NB4 (cell line): ENCODE data around the gene DLX2.

Source experiments
- MYC ChIP-seq: IDR thresholded peaks from 2 replicates; pipeline ENCODE4 v1.6.1; 2011; ENCODE audit warnings: low read depth, low read length
- POLR2A ChIP-seq: IDR thresholded peaks from 2 replicates; pipeline ENCODE4 v1.6.1; 2011; ENCODE audit warnings: mild to moderate bottlenecking; ENCODE audit not compliant: insufficient read length; ENCODE audit errors: extremely low read depth
- TF ChIP-seq, protein P1 (sequence below): IDR thresholded peaks from one replicate; pipeline ENCODE4 v1.5.1; 2012; ENCODE audit warnings: low read depth, low read length
- TF ChIP-seq, protein P2 (sequence below): IDR thresholded peaks from 2 replicates; pipeline ENCODE4 v1.6.1; 2011; ENCODE audit warnings: low read depth, low read length

DNA sequence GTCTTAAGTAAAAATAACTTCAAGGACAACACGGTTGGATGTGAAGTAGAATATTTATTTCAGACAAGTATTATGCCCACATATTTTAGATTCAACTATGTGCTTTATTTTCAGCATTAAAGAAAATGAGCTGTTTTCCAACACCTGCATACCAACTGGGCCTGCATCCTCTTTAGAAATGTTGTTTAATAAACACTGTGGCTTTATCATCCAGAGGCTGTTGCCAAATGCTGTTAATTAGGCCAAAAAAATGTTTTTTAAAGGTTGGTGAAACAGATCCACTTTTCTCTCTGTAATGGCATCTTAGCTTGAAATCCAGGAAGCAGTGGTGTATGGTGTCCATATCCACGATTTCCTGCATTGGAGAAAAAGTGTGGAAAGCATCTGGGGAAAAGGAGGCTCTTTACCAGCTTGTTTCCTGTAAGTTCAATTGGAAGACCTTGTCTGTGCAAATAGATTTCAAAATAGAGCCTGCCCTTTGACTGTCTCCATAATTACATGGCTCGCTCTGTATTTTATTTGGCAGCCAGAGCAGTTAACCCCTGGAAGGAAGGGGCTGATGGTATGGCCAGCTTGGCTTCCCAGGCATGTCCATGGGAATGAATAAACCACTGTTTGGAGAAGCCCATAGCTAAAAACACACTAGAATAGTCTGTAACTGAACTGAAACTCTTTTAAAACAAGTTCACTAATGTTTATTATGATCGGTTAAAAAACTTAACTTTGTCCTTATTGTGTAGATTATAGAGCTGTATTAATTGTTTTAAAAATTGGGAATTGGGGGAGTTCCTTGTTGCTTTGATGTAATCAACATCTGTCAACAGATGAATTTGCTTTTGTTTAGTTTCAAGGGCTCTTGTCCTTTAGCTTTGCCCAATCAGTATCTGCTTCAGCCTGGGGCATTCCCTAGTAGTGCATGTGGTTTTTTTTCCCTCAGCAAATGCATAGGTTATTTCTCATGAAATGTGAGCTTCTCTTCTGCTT lies 50.4 kb downstream of the DLX2 start:
- TF ChIP-seq, protein P1, sequence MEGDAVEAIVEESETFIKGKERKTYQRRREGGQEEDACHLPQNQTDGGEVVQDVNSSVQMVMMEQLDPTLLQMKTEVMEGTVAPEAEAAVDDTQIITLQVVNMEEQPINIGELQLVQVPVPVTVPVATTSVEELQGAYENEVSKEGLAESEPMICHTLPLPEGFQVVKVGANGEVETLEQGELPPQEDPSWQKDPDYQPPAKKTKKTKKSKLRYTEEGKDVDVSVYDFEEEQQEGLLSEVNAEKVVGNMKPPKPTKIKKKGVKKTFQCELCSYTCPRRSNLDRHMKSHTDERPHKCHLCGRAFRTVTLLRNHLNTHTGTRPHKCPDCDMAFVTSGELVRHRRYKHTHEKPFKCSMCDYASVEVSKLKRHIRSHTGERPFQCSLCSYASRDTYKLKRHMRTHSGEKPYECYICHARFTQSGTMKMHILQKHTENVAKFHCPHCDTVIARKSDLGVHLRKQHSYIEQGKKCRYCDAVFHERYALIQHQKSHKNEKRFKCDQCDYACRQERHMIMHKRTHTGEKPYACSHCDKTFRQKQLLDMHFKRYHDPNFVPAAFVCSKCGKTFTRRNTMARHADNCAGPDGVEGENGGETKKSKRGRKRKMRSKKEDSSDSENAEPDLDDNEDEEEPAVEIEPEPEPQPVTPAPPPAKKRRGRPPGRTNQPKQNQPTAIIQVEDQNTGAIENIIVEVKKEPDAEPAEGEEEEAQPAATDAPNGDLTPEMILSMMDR, result no peak
- TF ChIP-seq POLR2A (no peak), MYC (no peak)
- TF ChIP-seq, protein P2, sequence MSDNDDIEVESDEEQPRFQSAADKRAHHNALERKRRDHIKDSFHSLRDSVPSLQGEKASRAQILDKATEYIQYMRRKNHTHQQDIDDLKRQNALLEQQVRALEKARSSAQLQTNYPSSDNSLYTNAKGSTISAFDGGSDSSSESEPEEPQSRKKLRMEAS, result no peak
